Common myeloid progenitor, CD34-positive (primary cell): ENCODE results near the gene PPP6R1.
A peak's percentile ranks its signal among the peaks of the same experiment; 100 is the strongest.

ENCODE experiments used
- CTCF ChIA-PET: fragments of 350-600 bp; sonication (Branson Sonifier 250); formaldehyde crosslinking; loops from one replicate; lab custom pipeline; 2021; ENCODE audit warnings: antibody characterized with exemption; lab: Charles Lee
- POLR2A ChIA-PET: fragments of 350-600 bp; sonication (Branson Sonifier 250); formaldehyde crosslinking; loops from one replicate; lab custom pipeline; 2021; ENCODE audit warnings: antibody characterized with exemption; lab: Charles Lee
- DNase-seq, 3 donors: peaks; one replicate each; pipeline versions ENCODE4 v3.0.0 to v3.0.0-alpha.2; 2013
- H3K27ac ChIP-seq, 2 experiments: 1 replicate in 1 of 2; 2 replicates in 1 of 2; pipeline ENCODE4 v1.7.0; 2013; ENCODE audit warnings: inconsistent platforms in 2 of 2, low read length in 2 of 2, mild to moderate bottlenecking in 2 of 2, low read depth in 1 of 2, moderate library complexity in 1 of 2; ENCODE audit not compliant: severe bottlenecking in 2 of 2, insufficient read depth in 1 of 2, poor library complexity in 1 of 2
- H3K27me3 ChIP-seq, 5 experiments: replicated peaks in 2 of 5; 1 replicate in 3 of 5; 2 replicates in 2 of 5; pipeline versions ENCODE4 v1.6.1 to v1.7.0; 2013; ENCODE audit warnings: low read length in 4 of 5, mild to moderate bottlenecking in 2 of 5, moderate library complexity in 2 of 5, inconsistent platforms in 1 of 5; ENCODE audit not compliant: insufficient read depth in 5 of 5, control insufficient read depth in 4 of 5
- H3K36me3 ChIP-seq, 4 experiments: 1 replicate in 2 of 4; 2 replicates in 2 of 4; pipeline versions ENCODE4 v1.6.1 to v1.7.0; 2013; ENCODE audit warnings: low read length in 3 of 4, control low read depth in 1 of 4, mild to moderate bottlenecking in 1 of 4; ENCODE audit not compliant: control insufficient read depth in 4 of 4, insufficient read depth in 4 of 4
- H3K4me1 ChIP-seq, 4 experiments: 1 replicate in 3 of 4; 2 replicates in 1 of 4; pipeline versions ENCODE4 v1.6.1 to v1.7.1; 2013; ENCODE audit warnings: low read length in 3 of 4, mild to moderate bottlenecking in 3 of 4, control low read depth in 1 of 4, inconsistent platforms in 1 of 4, moderate library complexity in 1 of 4; ENCODE audit not compliant: control insufficient read depth in 4 of 4, insufficient read depth in 4 of 4; ENCODE audit errors: control extremely low read depth in 1 of 4
- H3K4me3 ChIP-seq, 7 experiments: 1 replicate in 4 of 7; 2 replicates in 3 of 7; pipeline versions ENCODE4 v1.5.1 to v1.7.0; 2013; ENCODE audit warnings: mild to moderate bottlenecking in 7 of 7, low read length in 6 of 7, moderate library complexity in 6 of 7, inconsistent platforms in 2 of 7, low read depth in 2 of 7, control low read depth in 1 of 7; ENCODE audit not compliant: insufficient read depth in 4 of 7, control insufficient read depth in 1 of 7; ENCODE audit errors: extremely low read depth in 1 of 7
- H3K9me3 ChIP-seq, 5 experiments: 1 replicate in 4 of 5; 2 replicates in 1 of 5; pipeline versions ENCODE4 v1.6.1 to v1.7.1; 2013; ENCODE audit warnings: low read length in 4 of 5, mild to moderate bottlenecking in 2 of 5, inconsistent platforms in 1 of 5, low read depth in 1 of 5, moderate library complexity in 1 of 5; ENCODE audit not compliant: control insufficient read depth in 4 of 5, insufficient read depth in 2 of 5; ENCODE audit errors: control extremely low read depth in 1 of 5
- WGBS: methylation state at CpG from one replicate; pipeline ENCODE4 v1.1.5; 2013; ENCODE audit not compliant: insufficient coverage; 5-methylcytosine and 5-hydroxymethylcytosine counted together

The PPP6R1 gene

DNA sequence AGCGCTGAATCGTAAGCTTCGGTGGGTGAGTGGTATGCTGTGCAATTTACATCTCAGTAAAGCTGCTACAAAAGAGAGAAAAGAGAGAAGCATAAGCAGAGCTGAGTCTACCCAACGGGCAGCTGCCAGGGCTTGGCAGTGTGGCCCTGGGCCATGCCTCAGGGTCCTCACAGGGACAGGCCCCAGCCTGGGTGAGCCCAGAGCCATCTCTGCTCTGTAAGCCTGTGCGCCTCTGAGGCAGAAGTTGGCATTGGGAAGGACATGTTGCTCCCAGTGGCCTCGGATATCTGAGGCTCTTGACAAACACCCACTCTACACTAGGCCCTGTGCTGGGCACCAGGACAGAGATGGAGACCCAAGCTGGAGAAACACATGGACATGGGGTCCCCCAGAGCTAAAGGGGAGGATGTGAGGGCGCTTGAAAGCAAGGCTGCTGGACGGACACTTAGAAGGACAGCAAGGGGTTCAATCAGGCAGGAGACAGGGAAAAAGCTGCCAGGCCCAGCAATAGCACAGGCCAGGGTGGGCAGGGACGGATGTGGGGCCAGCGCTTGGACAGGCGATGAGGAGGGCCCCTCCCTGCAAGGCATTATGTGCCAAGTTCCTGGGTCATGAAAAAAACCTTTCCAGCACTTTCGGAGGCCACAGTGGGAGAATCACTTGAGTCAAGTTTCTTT is 14.7 kb downstream of the PPP6R1 start:
- ChIA-PET CTCF (interaction anchor here (1.0 to 1.6 kb wide), 2 partner anchors 9 to 43 kb away, joined by 3 to 5 read pairs; no protein-coding TSS in a partner anchor), POLR2A (no interaction called here)
- H3K27me3 ChIP-seq: no peaks in the 10 kb centered on the region
- DNase-seq: no peak
- peak overlapping the region in 1 of 2 experiments; percentile 43 for H3K27ac ChIP-seq
- no peak overlapping the region for H3K4me3 ChIP-seq
- peaks cover 18 to 94% (median 67%) of the 10 kb centered on the region in 4 experiments for H3K36me3 ChIP-seq
- no peaks in the 10 kb centered on the region for H3K9me3 ChIP-seq
- whole genome bisulfite sequencing: 97% methylated on average over 11 of the region's 12 CpGs
- peaks cover 0 to 28% (median 25%) of the 10 kb centered on the region in 4 experiments for H3K4me1 ChIP-seq

DNA sequence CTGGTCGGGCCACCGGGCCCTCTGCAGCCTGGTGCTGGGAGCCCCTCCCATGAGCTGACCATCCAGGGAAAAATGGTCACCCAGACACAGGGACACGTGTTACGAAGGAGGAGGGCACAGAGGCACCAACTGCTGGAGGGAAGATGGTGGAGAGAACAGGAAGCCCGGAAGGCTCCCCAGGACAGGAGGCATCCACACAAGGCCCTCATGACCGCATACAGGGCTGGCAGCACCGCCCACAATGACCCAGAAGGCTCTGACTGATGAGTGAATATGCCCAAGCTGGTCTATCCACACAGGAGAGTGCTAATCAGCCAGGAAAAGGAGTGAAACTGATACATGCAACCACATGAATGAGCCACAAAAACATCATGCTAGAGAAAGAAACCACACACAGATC is 16.3 kb downstream of the PPP6R1 start:
- peaks cover 25 to 94% (median 75%) of the 10 kb centered on the region in 4 experiments for H3K36me3 ChIP-seq
- 99% methylated on average over 5 of the region's 7 CpGs for WGBS
- no peak overlapping the region for H3K27ac ChIP-seq
- no peak overlapping the region for H3K4me3 ChIP-seq
- no peaks in the 10 kb centered on the region for H3K9me3 ChIP-seq
- CTCF ChIA-PET: interaction anchor here (0.7 to 1.7 kb wide), 2 partner anchors 11 to 13 kb away, joined by 3 to 4 read pairs; no protein-coding TSS in a partner anchor
- no peaks in the 10 kb centered on the region for H3K27me3 ChIP-seq
- POLR2A ChIA-PET: interaction anchor here (0.6 kb wide), 1 partner anchor 41 kb away, joined by 3 read pairs; no protein-coding TSS in a partner anchor
- H3K4me1 ChIP-seq: peaks cover 0 to 12% (median 8%) of the 10 kb centered on the region in 4 experiments
- DNase-seq: no peak

DNA sequence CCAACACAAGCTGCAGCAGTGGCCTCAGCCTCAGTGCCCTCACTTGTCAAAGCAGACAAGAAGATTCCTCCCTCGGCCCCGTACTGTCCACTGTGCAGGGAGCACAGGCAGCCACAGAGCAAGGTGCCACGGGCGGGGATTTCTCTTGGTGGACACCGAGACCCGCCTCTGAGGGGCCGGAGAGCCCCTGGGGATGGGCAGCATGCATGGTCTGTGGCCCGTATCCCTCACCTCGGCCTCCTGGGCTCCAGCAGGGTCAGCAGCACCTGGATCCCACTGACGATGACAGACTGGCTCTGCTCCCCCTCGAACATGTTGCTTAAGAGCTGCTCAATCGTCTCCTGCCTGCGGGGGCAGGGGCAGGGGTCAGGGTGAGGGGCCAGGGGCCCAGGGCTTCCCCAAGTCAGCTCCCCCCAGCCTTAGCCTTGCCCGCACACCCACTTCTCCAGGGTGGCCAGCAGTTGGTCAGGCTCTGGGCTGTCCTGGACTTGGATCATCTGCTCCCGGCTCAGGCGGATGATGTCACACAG is 16.8 kb downstream of the PPP6R1 start:
- DNase-seq: no peak
- POLR2A ChIA-PET: interaction anchor here (0.6 to 0.9 kb wide), 3 partner anchors 12 to 1014 kb away, joined by 3 read pairs; no protein-coding TSS in a partner anchor
- 97% methylated on average over 14 of the region's 16 CpGs for WGBS
- H3K4me1 ChIP-seq: peaks cover 0 to 7% (median 3%) of the 10 kb centered on the region in 4 experiments
- CTCF ChIA-PET: interaction anchor here (1.7 kb wide), 1 partner anchor 10 kb away, joined by 4 read pairs; no protein-coding TSS in a partner anchor
- no peak overlapping the region for H3K27ac ChIP-seq
- no peak overlapping the region for H3K4me3 ChIP-seq
- H3K27me3 ChIP-seq: no peaks in the 10 kb centered on the region
- peaks cover 29 to 96% (median 77%) of the 10 kb centered on the region in 4 experiments for H3K36me3 ChIP-seq
- no peaks in the 10 kb centered on the region for H3K9me3 ChIP-seq

DNA sequence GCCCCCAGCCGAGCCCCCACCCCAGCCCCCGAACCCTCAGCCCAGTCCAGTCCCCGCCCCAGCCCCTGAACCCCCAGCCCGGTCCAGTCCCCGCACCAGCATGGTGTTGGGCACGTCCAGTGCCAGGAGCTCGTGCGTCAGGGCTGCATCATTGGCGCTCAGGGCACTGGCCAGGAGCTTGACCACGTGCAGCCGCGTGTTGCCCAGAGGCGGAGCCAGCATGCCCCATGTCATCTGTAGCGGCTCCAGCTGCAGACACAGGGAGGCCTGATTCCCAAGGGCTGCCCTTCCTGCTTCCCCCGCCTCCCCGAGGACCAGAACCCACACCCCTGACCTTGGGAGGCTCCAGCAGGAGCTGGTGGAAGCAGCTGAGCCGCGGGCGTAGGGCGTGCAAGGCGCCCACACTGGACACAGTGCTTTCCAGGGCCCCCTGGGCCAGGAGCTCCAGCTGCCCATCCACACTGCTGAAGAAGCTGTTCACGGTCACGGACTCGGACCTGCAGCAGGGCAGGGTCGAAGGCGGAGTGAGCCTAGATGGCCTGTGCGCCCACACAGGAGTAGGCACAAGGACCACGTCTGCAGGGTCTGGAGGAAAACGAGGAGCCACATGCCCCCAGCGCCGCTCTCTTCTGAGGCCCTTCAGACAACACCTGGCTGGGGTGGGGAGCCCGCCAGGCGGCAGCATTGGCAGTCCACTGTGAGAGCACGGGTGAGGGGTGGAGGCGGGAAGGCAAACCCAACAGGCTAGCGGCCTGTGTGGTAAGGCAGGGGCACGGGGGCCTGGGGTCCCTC is 17.5 kb downstream of the PPP6R1 start:
- POLR2A ChIA-PET: interaction anchor here (0.6 to 0.9 kb wide), 3 partner anchors 9 to 1014 kb away, joined by 3 to 4 read pairs (median 3); no protein-coding TSS in a partner anchor
- Histone ChIP-seq H3K9me3 (no peaks in the 10 kb centered on the region), H3K27me3 (no peaks in the 10 kb centered on the region), H3K36me3 (peaks cover 30 to 96% (median 77%) of the 10 kb centered on the region in 4 experiments), H3K27ac (no peak overlapping the region), H3K4me3 (no peak overlapping the region), H3K4me1 (no peaks in the 10 kb centered on the region)
- DNase-seq: no peak
- WGBS: 96% methylated on average over 31 of the region's 37 CpGs
- CTCF ChIA-PET: interaction anchor here (1.7 kb wide), 1 partner anchor 10 kb away, joined by 4 read pairs; no protein-coding TSS in a partner anchor

DNA sequence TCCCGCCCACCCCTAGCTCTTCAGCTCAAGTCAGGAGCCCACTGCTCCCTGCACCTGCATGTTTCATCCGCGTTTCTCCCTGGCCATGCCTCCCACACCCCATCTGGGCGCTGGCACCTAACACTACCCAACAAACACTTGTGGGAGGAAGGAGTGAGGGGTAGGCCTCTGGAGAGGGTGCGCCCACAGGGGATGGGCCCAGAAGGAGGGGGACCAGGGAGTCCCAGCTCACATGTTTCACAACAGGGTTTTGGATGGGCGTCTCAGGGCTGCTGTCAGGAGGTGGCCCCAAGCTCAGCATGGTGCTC is 18.1 kb downstream of the PPP6R1 start:
- 87% methylated on average over 3 of the region's 6 CpGs for WGBS
- Histone ChIP-seq H3K36me3 (peaks cover 28 to 97% (median 77%) of the 10 kb centered on the region in 4 experiments), H3K9me3 (no peaks in the 10 kb centered on the region), H3K4me1 (no peaks in the 10 kb centered on the region), H3K27me3 (no peaks in the 10 kb centered on the region), H3K27ac (no peak overlapping the region), H3K4me3 (no peak overlapping the region)
- POLR2A ChIA-PET: interaction anchor here (0.6 to 0.8 kb wide), 2 partner anchors 9 to 14 kb away, joined by 3 to 4 read pairs; no protein-coding TSS in a partner anchor
- CTCF ChIA-PET: no interaction called here
- DNase-seq: no peak

DNA sequence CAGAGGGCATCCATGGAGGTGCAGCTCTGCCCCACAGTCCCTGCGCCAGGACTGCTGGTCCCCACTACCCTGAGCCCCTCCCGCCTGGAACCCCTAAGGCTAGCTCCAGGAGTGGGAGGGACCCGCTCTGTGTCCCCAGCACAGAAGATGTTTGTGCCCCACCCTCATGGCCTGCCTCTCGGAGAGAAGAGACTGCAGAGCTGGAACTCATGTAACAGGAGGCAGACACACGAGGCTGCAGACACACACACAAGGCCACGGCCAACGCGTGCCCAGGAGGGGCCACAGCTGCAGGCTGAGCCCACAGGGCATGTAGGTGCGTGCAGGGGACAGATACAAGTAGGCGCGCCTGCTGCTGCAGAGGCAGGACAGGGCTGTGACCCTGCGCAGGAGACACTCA is 19.8 kb downstream of the PPP6R1 start:
- no peaks in the 10 kb centered on the region for H3K4me1 ChIP-seq
- POLR2A ChIA-PET: no interaction called here
- no peak overlapping the region for H3K4me3 ChIP-seq
- H3K27ac ChIP-seq: no peak overlapping the region
- no peaks in the 10 kb centered on the region for H3K9me3 ChIP-seq
- H3K27me3 ChIP-seq: no peaks in the 10 kb centered on the region
- DNase-seq: no peak
- WGBS: 98% methylated on average over 11 of the region's 12 CpGs
- H3K36me3 ChIP-seq: peaks cover 29 to 93% (median 77%) of the 10 kb centered on the region in 4 experiments
- CTCF ChIA-PET: no interaction called here
